Muscle of back (tissue), 13 donors: ENCODE measurements around the gene TRIB2. TPM values are rescaled to one million over a fixed set of nuclear protein-coding genes. Genes with fewer than 3 reads are reported as not detected.
"Not testable (repeated sequence)": the region's sequence is repeated elsewhere in the genome, so short reads cannot be mapped to it uniquely, and the experiment has no call there.

Experiments
- DNase-seq, 3 donors: peaks; one replicate each; pipeline versions ENCODE4 v3.0.0 to v3.0.0-alpha.2; 2013
- long read RNA-seq, 9 donors: transcript quantifications; one replicate each; lab custom pipeline, GENCODE V29; 2026
- polyA plus RNA-seq, 10 donors: library from polyadenylated mRNA; unstranded; fragments of 120-200 nt; gene quantifications; one replicate each; pipeline ENCODE4 v1.2.1, GENCODE V29; 2013; ENCODE audit not compliant: insufficient read length in 10 of 10

The TRIB2 gene
- polyA plus RNA-seq = 10 to 100 TPM; 46.6 to 79.7 (median 54.8) TPM
- long read RNA-seq, donor 1, full-length matches to known transcripts = 9 of 9 reads
- long read RNA-seq, donor 1, partial matches to known transcripts = 0 of 9 reads
- long read RNA-seq, donor 1, other reads (novel, unspliced or antisense) = 0 of 9 reads
- long read RNA-seq, donor 2, full-length matches to known transcripts = 10 of 10 reads
- long read RNA-seq, donor 2, partial matches to known transcripts = 0 of 10 reads
- long read RNA-seq, donor 2, other reads (novel, unspliced or antisense) = 0 of 10 reads
- long read RNA-seq, donor 3 = 0 reads
- long read RNA-seq, donor 4, full-length matches to known transcripts = 8 of 52 reads
- long read RNA-seq, donor 4, partial matches to known transcripts = 44 of 52 reads
- long read RNA-seq, donor 4, other reads (novel, unspliced or antisense) = 0 of 52 reads
- long read RNA-seq, donor 5, full-length matches to known transcripts = 7 of 7 reads
- long read RNA-seq, donor 5, partial matches to known transcripts = 0 of 7 reads
- long read RNA-seq, donor 5, other reads (novel, unspliced or antisense) = 0 of 7 reads
- long read RNA-seq, donor 6, full-length matches to known transcripts = 24 of 24 reads
- long read RNA-seq, donor 6, partial matches to known transcripts = 0 of 24 reads
- long read RNA-seq, donor 6, other reads (novel, unspliced or antisense) = 0 of 24 reads
- long read RNA-seq, donor 7, full-length matches to known transcripts = 11 of 11 reads
- long read RNA-seq, donor 7, partial matches to known transcripts = 0 of 11 reads
- long read RNA-seq, donor 7, other reads (novel, unspliced or antisense) = 0 of 11 reads
- long read RNA-seq, donor 8, full-length matches to known transcripts = 11 of 11 reads
- long read RNA-seq, donor 8, partial matches to known transcripts = 0 of 11 reads
- long read RNA-seq, donor 8, other reads (novel, unspliced or antisense) = 0 of 11 reads
- long read RNA-seq, donor 9, full-length matches to known transcripts = 1 of 1 reads
- long read RNA-seq, donor 9, partial matches to known transcripts = 0 of 1 reads
- long read RNA-seq, donor 9, other reads (novel, unspliced or antisense) = 0 of 1 reads

GRCh38 chr2:12716282-12717190, at the start of gene TRIB2:
TSS of gene TRIB2 (plus strand) at chr2:12716936. CDS start at chr2:12718308, 1,372 bp downstream.
- DNase-seq = peak; percentile 85 to 94 (median 92)

- no peak for DNase-seq
Measured at GRCh38 chr2:12669036-12669435, 47.7 kb upstream of the TRIB2 start.

- no peak for DNase-seq
Measured at GRCh38 chr2:12672711-12673315, 43.9 kb upstream of the TRIB2 start.

- DNase-seq = no peak
Measured at GRCh38 chr2:12674644-12675328, 42.0 kb upstream of the TRIB2 start.

- DNase-seq = no peak
Measured at GRCh38 chr2:12675352-12675795, 41.4 kb upstream of the TRIB2 start.

GRCh38 chr2:12675801-12676200, 40.9 kb upstream of the TRIB2 start:
- no peak for DNase-seq

- no peak for DNase-seq
Measured at GRCh38 chr2:12676771-12677170, 40.0 kb upstream of the TRIB2 start.

GRCh38 chr2:12678186-12678585, 38.5 kb upstream of the TRIB2 start:
- DNase-seq = no peak

GRCh38 chr2:12679550-12680072, 37.1 kb upstream of the TRIB2 start:
- no peak for DNase-seq

- not testable (repeated sequence) for DNase-seq
Measured at GRCh38 chr2:12680115-12680514, 36.6 kb upstream of the TRIB2 start.

GRCh38 chr2:12682017-12682416, 34.7 kb upstream of the TRIB2 start:
- no peak for DNase-seq

GRCh38 chr2:12683457-12684100, 33.2 kb upstream of the TRIB2 start:
- DNase-seq = no peak

- peak; percentile 30 to 66 (median 32) for DNase-seq
Measured at GRCh38 chr2:12684471-12684936, 32.2 kb upstream of the TRIB2 start.

- peak in 1 of 3 donors; percentile 11 for DNase-seq
Measured at GRCh38 chr2:12685145-12685544, 31.6 kb upstream of the TRIB2 start.

- DNase-seq = no peak
Measured at GRCh38 chr2:12685956-12686355, 30.8 kb upstream of the TRIB2 start.

GRCh38 chr2:12686708-12687283, 29.9 kb upstream of the TRIB2 start:
- DNase-seq = no peak

- DNase-seq = no peak
Measured at GRCh38 chr2:12688091-12688490, 28.6 kb upstream of the TRIB2 start.

GRCh38 chr2:12688893-12689292, 27.8 kb upstream of the TRIB2 start:
- no peak for DNase-seq

GRCh38 chr2:12693509-12693908, 23.2 kb upstream of the TRIB2 start:
- no peak for DNase-seq
